ENCODE measurements around the gene DAPP1.

DAPP1 gene

DNA sequence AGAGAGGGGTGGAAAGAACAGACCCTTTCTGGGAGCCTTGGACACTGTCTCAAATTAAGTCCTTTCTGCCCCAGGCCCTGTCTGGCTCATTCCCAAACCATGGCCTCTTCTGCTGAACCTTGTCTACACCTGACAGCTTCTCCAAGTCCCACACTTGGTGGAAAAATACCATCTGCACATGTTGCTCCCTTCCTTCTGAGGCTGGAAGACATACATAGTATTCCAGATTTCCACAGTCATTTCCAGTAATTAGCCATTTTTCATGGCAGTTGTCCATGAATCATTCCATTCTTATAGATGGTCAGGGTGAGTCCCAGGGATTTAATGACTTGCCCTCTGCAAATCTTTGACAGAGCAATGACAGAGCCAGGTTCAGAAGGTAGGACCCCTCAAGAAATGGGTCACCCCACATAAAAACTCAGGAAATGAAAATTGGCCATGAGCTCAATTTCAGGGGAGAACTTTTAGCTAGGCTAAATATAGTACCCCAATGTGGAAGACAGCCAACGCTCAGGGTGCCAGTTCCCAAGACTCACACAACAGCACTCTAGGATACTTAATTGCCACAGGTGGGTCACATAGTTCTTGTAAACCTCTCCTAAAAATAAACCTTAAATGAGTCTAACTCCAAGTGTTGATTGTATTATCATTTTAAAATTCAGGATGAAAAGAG, 16.2 kb upstream of the DAPP1 start:
- DNase-seq: no peak
- Histone ChIP-seq H3K27me3 (ENCODE audit: insufficient read depth, low read length, poor library complexity) (no peaks in the 10 kb centered on the region), H3K4me3 (ENCODE audit: low read length) (no peak overlapping the region), H3K36me3 (ENCODE audit: control insufficient read depth, insufficient read depth, low read length) (no peaks in the 10 kb centered on the region), H2AK5ac (ENCODE audit: low read length) (no peak overlapping the region), H4K8ac (ENCODE audit: low read depth, low read length) (no peak overlapping the region), H3K9ac (ENCODE audit: low read length) (no peak overlapping the region), H2BK5ac (ENCODE audit: low read length) (no peak overlapping the region), H3K18ac (ENCODE audit: low read length) (no peak overlapping the region), H2BK120ac (ENCODE audit: low read depth, low read length) (no peak overlapping the region), H3K79me2 (ENCODE audit: control insufficient read depth, insufficient read depth, low read length) (no peaks in the 10 kb centered on the region), H3K27ac (ENCODE audit: low read depth, low read length) (no peak overlapping the region), H3K56ac (ENCODE audit: low read length) (no peak overlapping the region), H4K5ac (ENCODE audit: low read length) (no peak overlapping the region), H2BK15ac (replicated peaks; ENCODE audit: low read depth) (no peak overlapping the region), H3K4me2 (ENCODE audit: low read length) (no peak overlapping the region), H3K4ac (ENCODE audit: low read depth, low read length) (no peak overlapping the region), H3K79me1 (ENCODE audit: low read length) (no peaks in the 10 kb centered on the region), H3K4me1 (ENCODE audit: control insufficient read depth, low read depth, low read length) (no peaks in the 10 kb centered on the region), H3K23ac (ENCODE audit: low read length) (no peak overlapping the region)
- no CpG with 5 or more reads among the region's 1 CpG for WGBS (ENCODE audit: extremely low coverage, insufficient coverage, low lambda C conversion rate)

DNA sequence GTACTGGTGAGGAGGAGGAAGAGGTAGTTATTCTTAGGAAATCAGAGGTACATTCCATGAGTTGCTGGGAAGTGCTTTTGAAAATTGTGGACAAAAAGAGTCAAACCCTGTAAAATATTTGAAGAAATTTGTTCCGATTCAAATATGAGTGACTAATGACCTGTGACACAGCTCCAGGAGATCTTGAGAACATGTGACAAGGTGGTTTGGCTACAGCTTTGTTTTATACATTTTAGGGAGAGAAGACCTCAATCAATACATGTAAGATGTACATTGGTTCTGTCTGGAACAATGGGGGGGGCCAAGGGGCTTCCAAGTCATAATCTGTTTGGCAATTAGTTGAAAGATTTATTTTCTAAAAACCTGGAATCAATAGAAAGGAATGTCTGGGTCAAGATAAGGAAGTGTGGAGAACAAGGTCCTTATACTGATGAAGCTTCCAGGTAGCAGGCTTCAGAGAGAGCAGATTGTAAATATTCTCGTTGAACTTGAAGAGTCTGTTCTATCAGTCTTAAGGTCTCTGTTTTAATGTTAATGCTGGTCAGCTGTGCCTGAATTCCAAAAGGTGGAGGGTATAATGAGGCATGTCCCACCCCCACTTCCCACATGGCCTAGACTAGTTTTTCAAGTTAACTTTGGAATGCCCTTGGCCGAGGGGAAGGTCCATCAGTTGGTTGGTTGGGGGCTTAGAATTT, 15.5 kb upstream of the DAPP1 start:
- Histone ChIP-seq H3K9ac (ENCODE audit: low read length) (no peak overlapping the region), H3K27ac (ENCODE audit: low read depth, low read length) (no peak overlapping the region), H2BK120ac (ENCODE audit: low read depth, low read length) (no peak overlapping the region), H4K5ac (ENCODE audit: low read length) (no peak overlapping the region), H3K18ac (ENCODE audit: low read length) (no peak overlapping the region), H3K4me2 (ENCODE audit: low read length) (no peak overlapping the region), H3K56ac (ENCODE audit: low read length) (no peak overlapping the region), H3K79me1 (ENCODE audit: low read length) (no peaks in the 10 kb centered on the region), H3K23ac (ENCODE audit: low read length) (no peak overlapping the region), H3K4me1 (ENCODE audit: control insufficient read depth, low read depth, low read length) (no peaks in the 10 kb centered on the region), H2AK5ac (ENCODE audit: low read length) (no peak overlapping the region), H3K79me2 (ENCODE audit: control insufficient read depth, insufficient read depth, low read length) (no peaks in the 10 kb centered on the region), H4K8ac (ENCODE audit: low read depth, low read length) (no peak overlapping the region), H3K27me3 (ENCODE audit: insufficient read depth, low read length, poor library complexity) (no peaks in the 10 kb centered on the region), H3K4me3 (ENCODE audit: low read length) (no peak overlapping the region), H2BK5ac (ENCODE audit: low read length) (no peak overlapping the region), H2BK15ac (replicated peaks; ENCODE audit: low read depth) (no peak overlapping the region), H3K4ac (ENCODE audit: low read depth, low read length) (no peak overlapping the region), H3K36me3 (ENCODE audit: control insufficient read depth, insufficient read depth, low read length) (no peaks in the 10 kb centered on the region)
- DNase-seq: no peak
- no CpG with 5 or more reads among the region's 3 CpGs for WGBS (ENCODE audit: extremely low coverage, insufficient coverage, low lambda C conversion rate)

DNA sequence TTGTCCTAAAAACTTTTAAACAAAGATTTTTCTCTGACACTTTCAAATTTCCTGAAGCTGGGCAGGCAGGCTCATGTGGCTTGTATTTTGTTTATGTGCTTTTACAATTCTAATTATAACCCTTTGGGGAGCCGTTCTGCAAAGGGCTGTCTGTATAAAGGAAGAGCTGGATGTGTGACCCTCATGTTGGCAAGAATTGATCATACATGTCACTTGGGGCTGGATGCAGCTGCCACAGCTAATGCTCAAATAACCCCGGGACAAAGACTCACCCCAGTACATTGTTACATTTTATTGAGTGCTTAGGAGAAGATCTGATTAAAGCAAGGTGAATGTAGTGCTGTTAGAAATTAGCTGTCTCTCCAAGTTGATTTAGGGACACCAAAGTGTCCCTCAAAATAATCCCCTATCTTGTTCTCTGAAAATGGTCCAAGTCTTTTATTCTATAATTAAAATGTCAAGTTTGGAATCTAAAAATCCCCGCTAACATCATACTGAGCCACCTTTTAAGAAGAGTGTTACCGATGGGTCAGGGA, 13.0 kb upstream of the DAPP1 start:
- Histone ChIP-seq H2BK15ac (replicated peaks; ENCODE audit: low read depth) (no peak overlapping the region), H3K79me1 (ENCODE audit: low read length) (no peaks in the 10 kb centered on the region), H3K79me2 (ENCODE audit: control insufficient read depth, insufficient read depth, low read length) (no peaks in the 10 kb centered on the region), H3K18ac (ENCODE audit: low read length) (no peak overlapping the region), H3K4ac (ENCODE audit: low read depth, low read length) (no peak overlapping the region), H3K27ac (ENCODE audit: low read depth, low read length) (no peak overlapping the region), H4K5ac (ENCODE audit: low read length) (no peak overlapping the region), H3K4me3 (ENCODE audit: low read length) (no peak overlapping the region), H3K23ac (ENCODE audit: low read length) (no peak overlapping the region), H2AK5ac (ENCODE audit: low read length) (no peak overlapping the region), H3K56ac (ENCODE audit: low read length) (no peak overlapping the region), H2BK5ac (ENCODE audit: low read length) (no peak overlapping the region), H3K36me3 (ENCODE audit: control insufficient read depth, insufficient read depth, low read length) (no peaks in the 10 kb centered on the region), H3K9ac (ENCODE audit: low read length) (no peak overlapping the region), H3K27me3 (ENCODE audit: insufficient read depth, low read length, poor library complexity) (no peaks in the 10 kb centered on the region), H3K4me2 (ENCODE audit: low read length) (no peak overlapping the region), H4K8ac (ENCODE audit: low read depth, low read length) (no peak overlapping the region), H2BK120ac (ENCODE audit: low read depth, low read length) (no peak overlapping the region), H3K4me1 (ENCODE audit: control insufficient read depth, low read depth, low read length) (no peaks in the 10 kb centered on the region)
- WGBS (ENCODE audit: extremely low coverage, insufficient coverage, low lambda C conversion rate): no CpG with 5 or more reads among the region's 4 CpGs
- no peak for DNase-seq

DNA sequence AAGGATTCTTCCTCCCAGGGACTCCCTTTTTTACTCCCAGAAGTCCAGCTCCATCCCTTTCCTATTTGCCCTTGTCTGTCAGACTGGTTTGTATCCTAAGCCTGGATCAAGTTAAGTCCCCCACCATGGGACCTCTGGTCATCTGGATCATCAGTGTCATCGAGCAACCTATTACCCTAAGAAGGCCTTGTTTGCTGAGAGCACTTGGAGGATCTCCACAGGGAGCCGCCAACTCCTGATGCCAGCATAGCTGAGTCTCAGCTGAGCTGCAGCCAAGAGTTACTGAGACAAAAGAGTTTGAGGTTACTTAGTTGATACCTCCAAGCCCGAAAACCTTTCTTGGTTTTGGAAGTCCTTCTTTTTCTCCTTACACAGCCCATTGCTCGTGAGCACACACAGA, 10.1 kb upstream of the DAPP1 start:
- H3K56ac ChIP-seq (ENCODE audit: low read length): no peak overlapping the region
- H3K27ac ChIP-seq (ENCODE audit: low read depth, low read length): no peak overlapping the region
- H3K4me3 ChIP-seq (ENCODE audit: low read length): no peak overlapping the region
- H2BK5ac ChIP-seq (ENCODE audit: low read length): no peak overlapping the region
- H3K23ac ChIP-seq (ENCODE audit: low read length): no peak overlapping the region
- H3K9ac ChIP-seq (ENCODE audit: low read length): no peak overlapping the region
- no peak overlapping the region for H4K8ac ChIP-seq (ENCODE audit: low read depth, low read length)
- H3K27me3 ChIP-seq (ENCODE audit: insufficient read depth, low read length, poor library complexity): no peaks in the 10 kb centered on the region
- H3K36me3 ChIP-seq (ENCODE audit: control insufficient read depth, insufficient read depth, low read length): no peaks in the 10 kb centered on the region
- H4K5ac ChIP-seq (ENCODE audit: low read length): no peak overlapping the region
- no peak overlapping the region for H2BK120ac ChIP-seq (ENCODE audit: low read depth, low read length)
- H3K4me2 ChIP-seq (ENCODE audit: low read length): no peak overlapping the region
- H3K79me1 ChIP-seq (ENCODE audit: low read length): no peaks in the 10 kb centered on the region
- H3K4me1 ChIP-seq (ENCODE audit: control insufficient read depth, low read depth, low read length): no peaks in the 10 kb centered on the region
- no peak overlapping the region for H3K18ac ChIP-seq (ENCODE audit: low read length)
- DNase-seq: no peak
- no CpG with 5 or more reads among the region's 4 CpGs for WGBS (ENCODE audit: extremely low coverage, insufficient coverage, low lambda C conversion rate)
- no peak overlapping the region for H3K4ac ChIP-seq (ENCODE audit: low read depth, low read length)
- H2AK5ac ChIP-seq (ENCODE audit: low read length): no peak overlapping the region
- no peaks in the 10 kb centered on the region for H3K79me2 ChIP-seq (ENCODE audit: control insufficient read depth, insufficient read depth, low read length)
- no peak overlapping the region for H2BK15ac ChIP-seq (replicated peaks; ENCODE audit: low read depth)

DNA sequence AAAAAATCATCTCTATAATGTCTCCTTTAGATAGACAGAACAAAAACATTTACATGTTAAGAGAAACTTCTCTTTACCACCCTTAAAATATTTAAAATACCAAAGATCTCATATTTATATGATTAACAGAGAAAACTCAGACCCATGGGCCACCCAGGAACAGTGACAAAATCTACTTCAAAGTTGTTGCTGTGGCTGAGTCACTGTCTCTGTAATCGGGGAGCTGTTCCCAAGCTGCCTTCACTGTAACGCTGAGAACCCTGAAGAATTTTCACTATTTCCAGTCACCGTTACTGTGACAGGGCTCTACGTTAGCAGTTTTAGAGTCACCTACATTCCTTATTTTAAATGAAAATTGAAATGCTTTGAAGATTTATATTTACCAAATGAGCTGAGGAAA, 9.0 kb upstream of the DAPP1 start:
- Histone ChIP-seq H3K18ac (ENCODE audit: low read length) (no peak overlapping the region), H3K79me2 (ENCODE audit: control insufficient read depth, insufficient read depth, low read length) (no peaks in the 10 kb centered on the region), H3K23ac (ENCODE audit: low read length) (no peak overlapping the region), H3K9ac (ENCODE audit: low read length) (no peak overlapping the region), H2BK120ac (ENCODE audit: low read depth, low read length) (no peak overlapping the region), H3K4me3 (ENCODE audit: low read length) (no peak overlapping the region), H3K4me2 (ENCODE audit: low read length) (no peak overlapping the region), H3K4ac (ENCODE audit: low read depth, low read length) (no peak overlapping the region), H2BK15ac (replicated peaks; ENCODE audit: low read depth) (no peak overlapping the region), H3K4me1 (ENCODE audit: control insufficient read depth, low read depth, low read length) (no peaks in the 10 kb centered on the region), H4K8ac (ENCODE audit: low read depth, low read length) (no peak overlapping the region), H3K27me3 (ENCODE audit: insufficient read depth, low read length, poor library complexity) (no peaks in the 10 kb centered on the region), H3K27ac (ENCODE audit: low read depth, low read length) (no peak overlapping the region), H2AK5ac (ENCODE audit: low read length) (no peak overlapping the region), H3K79me1 (ENCODE audit: low read length) (no peaks in the 10 kb centered on the region), H3K56ac (ENCODE audit: low read length) (no peak overlapping the region), H2BK5ac (ENCODE audit: low read length) (no peak overlapping the region), H3K36me3 (ENCODE audit: control insufficient read depth, insufficient read depth, low read length) (no peaks in the 10 kb centered on the region), H4K5ac (ENCODE audit: low read length) (no peak overlapping the region)
- peak; percentile 57 for DNase-seq
- no CpG with 5 or more reads among the region's 4 CpGs for WGBS (ENCODE audit: extremely low coverage, insufficient coverage, low lambda C conversion rate)
